ENCODE data around the gene PKM.

Gene PKM

GRCh38 chr15:72155003-72155621, 75.9 kb downstream of the PKM start:
- DNase-seq, result no peak

- DNase-seq, result no peak
Observed at GRCh38 chr15:72154316-72154715, 76.7 kb downstream of the PKM start.

GRCh38 chr15:72153269-72154000, 77.6 kb downstream of the PKM start:
- DNase-seq, result no peak

All from RPMI8226 (cell line).